ENCODE measurements around the gene COLEC11.

Gene COLEC11

DNA sequence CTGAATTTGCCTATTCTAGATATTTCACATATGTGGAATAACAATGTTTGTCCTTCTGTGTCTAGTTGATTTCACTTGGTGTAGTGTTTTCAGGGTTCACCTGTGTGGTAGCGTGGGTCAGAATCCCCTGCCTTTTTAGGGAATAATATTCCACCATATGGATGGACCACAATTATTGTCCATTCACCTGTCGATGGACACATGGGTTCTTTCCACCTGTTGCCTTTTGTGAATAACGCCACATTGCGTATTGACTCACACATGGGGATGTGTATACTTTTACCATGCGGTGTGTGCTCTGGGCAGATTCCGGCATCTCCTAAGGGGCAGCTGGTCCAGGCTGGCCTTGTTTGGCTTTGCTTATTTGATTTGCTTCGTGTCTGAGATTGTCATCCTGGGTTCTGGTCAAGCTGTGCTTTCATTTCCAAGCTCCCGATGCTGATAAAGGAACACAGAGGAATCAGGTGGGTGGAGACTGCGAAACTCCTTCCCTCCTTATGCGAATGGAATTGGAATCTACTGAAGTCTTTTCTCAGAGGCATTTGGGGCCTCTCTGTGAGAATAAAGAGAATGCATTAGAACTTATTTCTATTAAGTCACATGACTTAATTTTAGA lies 44.2 kb downstream of the COLEC11 start:
- no peak for DNase-seq (ENCODE audit: low read depth)

DNA sequence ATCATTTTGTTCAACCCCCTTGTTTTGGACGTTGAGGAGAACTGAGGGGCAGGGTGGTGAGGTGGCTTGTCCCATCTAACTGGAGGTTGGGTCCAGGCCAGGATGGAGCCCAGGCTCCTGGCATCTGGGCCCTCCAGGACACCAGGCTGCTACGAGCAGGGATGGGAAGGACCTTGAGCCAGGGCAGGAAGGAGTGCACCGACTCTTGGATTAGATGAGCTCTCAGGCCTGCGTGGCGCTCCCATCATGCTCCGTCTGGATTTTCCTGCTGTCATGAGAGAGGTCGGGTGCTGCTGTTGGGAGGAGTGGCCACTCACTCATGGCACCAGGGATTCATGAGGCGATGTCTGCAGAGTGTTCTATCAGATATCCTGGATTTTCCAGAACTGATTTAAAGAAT lies 44.7 kb downstream of the COLEC11 start:
- no peak for DNase-seq (ENCODE audit: low read depth)

DNA sequence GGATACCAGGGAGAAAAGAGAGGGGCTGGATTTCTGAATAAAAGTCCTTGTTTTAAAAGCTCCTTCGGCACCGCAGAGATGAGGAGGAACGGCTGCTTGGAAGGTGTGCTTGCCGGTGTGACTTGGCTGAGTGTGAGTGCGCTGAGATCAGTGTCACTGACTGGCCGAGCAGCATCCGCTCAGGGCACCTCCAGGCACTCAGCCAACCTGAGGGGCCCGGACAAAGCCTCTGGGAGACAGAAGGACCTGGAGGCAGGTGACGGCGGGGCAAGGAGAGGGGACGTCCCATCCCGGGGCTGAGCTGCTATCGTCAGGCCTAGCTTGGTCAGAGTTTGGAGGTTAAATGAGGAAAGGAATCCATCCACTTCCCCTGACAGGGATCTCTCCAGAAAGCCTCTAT lies 46.3 kb downstream of the COLEC11 start:
- no peak for DNase-seq (ENCODE audit: low read depth)

DNA sequence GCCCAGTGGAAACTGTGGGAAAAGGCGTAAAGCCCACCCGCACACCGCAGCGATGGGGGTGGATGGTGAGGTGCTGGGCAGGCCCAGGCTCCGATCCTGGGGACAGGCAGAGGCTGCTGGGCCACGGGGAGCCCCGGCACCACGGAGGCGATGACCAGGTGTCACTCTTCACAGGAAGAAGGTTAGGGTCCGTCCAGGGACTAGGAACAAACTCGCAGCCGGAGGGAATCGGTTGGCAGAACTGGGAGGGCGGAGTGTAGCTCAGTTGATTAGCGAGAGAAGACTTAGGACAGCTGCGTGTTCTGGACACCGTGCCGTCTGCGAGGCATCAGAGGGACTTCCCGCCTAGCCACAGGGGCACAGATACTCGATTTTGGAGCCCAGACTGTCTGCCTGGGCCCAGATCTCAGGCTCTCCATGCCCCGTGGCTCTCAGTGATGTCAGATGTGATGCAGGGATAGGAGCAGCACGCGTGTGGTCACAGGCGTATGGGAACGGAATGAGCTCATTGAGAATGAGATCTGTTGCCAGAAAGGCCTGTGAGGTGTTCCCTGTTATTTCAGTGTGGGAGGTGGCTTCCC lies 47.0 kb downstream of the COLEC11 start:
- no peak for DNase-seq (ENCODE audit: low read depth)

DNA sequence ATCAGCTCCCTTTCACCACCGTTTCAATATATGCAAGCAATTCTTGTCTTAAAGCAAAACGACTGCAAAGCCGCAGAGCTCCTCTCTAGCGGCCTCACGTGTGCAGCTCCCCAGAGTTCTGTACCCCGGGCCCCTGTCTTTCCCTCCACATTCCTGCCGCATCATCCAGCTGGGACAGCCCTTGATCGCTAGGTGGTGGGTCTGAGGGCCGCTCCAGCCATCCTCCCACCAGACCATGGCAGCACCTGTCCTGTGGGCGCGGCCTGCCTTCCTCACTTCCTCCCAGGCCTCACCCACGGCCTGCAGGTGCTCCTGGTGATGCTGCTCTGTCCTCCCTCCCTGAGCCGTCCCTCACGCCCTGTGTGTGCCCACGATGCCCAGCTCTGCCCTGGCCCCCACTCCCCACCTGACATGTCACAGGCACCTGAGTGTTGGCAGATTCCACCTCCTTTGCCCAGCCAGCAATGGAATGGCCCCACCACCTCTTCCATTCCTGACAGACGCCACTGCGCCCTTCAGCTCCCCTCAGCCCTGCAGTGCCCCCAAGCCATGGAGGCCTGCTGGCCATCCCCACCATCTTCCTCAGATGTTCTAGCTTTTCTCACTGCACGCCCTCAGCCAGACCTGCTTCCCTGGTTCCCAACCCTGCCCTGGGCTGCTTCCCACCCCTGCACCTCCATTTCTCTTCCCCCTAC lies 47.8 kb downstream of the COLEC11 start:
- no peak for DNase-seq (ENCODE audit: low read depth)

DNA sequence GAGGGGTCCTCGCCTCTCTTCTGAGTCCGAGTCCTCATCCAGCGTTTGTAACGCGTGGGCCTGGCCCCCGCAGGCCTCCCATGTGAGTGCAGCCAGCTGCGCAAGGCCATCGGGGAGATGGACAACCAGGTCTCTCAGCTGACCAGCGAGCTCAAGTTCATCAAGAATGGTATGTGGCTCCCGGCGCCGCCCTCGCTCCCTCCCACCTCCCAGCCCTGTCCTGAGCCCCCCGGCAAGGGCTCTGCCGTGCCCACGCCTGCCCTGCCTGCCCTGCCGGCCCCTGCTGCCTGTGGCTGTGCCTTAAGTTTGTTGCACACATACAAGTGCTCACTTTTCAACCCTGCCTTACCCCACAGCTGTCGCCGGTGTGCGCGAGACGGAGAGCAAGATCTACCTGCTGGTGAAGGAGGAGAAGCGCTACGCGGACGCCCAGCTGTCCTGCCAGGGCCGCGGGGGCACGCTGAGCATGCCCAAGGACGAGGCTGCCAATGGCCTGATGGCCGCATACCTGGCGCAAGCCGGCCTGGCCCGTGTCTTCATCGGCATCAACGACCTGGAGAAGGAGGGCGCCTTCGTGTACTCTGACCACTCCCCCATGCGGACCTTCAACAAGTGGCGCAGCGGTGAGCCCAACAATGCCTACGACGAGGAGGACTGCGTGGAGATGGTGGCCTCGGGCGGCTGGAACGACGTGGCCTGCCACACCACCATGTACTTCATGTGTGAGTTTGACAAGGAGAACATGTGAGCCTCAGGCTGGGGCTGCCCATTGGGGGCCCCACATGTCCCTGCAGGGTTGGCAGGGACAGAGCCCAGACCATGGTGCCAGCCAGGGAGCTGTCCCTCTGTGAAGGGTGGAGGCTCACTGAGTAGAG lies 48.7 kb downstream of the COLEC11 start:
- DNase-seq (ENCODE audit: low read depth), result no peak

DNA sequence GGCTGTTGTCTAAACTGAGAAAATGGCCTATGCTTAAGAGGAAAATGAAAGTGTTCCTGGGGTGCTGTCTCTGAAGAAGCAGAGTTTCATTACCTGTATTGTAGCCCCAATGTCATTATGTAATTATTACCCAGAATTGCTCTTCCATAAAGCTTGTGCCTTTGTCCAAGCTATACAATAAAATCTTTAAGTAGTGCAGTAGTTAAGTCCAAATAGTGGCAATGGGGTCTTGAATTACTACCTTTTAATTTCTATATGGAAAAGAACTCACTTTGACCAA lies 49.3 kb downstream of the COLEC11 start:
- DNase-seq (ENCODE audit: low read depth), result no peak

DNA sequence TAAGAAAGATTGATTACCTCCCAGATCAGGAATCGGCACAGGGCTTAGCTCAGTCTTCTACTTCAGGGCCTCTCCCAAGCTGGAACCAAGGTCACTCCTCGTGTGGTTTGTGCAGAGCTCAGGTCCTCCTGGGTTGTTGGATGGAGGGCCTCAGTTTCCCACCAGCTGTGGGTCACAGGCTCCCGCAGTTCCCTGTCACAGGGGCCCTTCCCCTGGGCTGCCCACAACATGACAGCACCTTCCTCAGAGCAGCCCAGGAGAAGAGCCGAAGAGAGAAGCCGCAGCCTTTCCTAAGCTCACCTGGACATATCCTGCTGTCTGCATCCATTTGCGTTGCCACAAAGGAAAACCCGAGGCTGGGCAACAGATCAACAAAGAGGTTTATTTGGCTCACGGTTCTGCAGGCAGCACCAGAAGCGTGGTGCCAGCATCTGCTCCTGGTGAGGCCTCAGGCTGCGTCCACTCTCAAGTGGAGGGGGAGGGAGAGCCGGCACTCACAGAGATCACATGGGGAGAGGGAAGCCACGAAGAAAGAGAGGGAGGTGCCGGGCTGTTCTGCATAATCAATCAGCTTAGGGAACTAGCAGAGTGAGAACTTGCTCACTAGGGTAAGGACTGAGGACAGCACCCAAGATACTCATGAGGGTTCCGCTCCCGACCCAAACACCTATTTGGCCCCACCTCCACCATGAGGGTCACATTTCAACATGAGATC lies 50.1 kb downstream of the COLEC11 start:
- DNase-seq (ENCODE audit: low read depth), result no peak

DNA sequence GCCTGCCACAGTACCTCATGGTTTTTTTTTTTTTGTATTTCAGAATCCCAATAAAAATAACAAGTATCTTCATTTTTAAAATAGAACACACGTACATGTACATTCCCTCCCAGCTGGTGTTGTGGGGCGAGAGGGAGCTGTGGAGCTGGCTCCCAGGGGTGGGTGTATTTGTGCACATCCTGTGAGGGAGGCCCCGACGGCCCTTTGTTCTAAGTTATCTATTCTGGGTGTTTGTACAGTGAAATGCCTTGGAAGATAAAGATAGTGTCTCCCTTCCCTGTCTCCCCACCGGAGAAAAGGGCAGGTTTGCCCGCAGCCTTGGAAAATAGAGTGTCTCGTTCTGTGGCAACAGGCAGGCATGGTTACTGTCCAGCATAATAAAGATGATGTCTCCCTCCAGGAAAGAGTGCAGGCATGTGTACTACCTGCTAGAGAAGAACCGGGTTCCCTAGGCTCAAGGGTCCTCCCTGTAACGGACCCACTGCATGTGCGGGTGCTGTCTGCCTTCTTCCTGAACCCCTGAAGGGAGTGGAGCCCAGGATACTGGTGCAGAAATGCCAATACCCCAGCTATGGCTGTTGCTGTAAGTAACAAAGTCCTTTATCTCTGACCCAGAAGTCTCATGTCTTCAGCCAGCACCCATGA lies 51.0 kb downstream of the COLEC11 start:
- no peak for DNase-seq (ENCODE audit: low read depth)

DNA sequence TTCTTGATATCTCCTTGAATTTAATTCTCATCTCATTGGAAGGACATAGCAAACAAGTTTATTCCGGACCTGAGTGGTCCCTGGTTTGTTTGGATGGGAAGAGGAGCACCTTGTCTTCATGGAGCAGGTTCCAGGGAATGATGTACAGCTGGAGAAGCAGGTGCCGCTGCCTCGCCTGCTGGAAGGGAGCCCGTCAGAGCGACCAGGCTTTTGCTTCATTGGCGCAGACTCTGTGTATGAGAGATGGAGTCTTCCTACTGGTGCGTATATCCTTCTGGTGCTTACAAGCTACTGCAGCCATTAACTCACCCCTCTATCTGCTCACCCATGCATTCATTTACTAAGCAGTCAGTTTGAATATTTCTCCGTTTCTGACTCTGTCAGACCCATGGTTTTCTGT lies 51.5 kb downstream of the COLEC11 start:
- DNase-seq (ENCODE audit: low read depth), result no peak

DNA sequence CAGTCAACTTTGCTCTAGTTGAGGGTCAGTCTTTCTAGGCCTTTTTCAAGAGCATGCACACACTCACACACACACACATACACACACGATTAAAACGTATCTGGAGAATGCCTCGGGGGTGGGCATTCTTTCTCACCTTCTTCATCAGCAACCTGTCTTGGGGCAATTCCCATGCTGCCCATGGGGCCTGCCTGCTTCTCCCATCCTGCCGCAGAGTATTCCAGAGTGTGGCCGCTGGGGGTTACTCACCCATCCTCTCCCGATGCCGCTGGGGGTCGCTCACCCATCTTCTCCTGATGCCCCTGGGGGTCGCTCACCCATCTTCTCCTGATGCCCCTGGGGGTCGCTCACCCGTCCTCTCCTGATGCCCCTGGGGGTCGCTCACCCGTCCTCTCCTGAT lies 52.3 kb downstream of the COLEC11 start:
- DNase-seq (ENCODE audit: low read depth), result no peak

DNA sequence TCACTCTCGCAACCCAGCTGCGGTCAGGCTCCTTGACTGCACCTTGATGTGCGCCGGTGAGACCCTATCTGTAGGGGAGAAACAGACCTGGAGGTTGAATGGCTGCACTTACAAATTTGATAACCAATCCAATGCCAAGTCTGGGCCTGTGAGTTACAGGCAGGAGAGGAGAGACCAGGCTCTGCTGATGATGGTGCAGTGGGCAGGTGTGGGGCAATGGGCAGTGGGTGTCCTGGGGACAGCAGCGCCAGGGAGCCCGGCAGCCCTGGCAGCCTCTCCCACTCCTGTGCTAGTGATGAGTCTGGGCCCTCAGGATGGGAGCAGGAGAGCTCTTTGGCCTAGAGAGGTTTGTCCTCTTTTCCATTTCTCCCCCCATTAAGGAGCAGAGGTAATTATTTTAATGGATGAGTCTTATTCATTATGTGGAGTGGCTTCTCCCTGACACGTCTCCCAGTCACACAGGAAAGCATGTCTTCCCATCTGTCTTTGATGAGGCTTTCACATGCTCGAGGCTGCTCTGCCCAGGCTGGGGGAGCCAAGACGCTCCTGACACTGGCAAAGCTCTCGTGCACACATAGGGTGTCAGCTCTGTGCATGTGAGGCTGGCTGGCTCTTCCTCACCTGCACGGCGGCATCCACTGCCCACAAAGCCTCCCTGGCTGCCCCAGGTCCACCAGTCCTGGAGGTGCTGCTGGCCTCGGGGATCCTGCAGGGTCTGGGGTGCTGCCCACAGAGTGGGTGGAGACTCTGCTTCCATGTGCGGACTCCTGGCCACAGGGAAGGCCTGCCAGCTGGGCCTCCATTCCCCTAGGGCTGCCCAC lies 53.1 kb downstream of the COLEC11 start:
- DNase-seq (ENCODE audit: low read depth), result no peak

DNA sequence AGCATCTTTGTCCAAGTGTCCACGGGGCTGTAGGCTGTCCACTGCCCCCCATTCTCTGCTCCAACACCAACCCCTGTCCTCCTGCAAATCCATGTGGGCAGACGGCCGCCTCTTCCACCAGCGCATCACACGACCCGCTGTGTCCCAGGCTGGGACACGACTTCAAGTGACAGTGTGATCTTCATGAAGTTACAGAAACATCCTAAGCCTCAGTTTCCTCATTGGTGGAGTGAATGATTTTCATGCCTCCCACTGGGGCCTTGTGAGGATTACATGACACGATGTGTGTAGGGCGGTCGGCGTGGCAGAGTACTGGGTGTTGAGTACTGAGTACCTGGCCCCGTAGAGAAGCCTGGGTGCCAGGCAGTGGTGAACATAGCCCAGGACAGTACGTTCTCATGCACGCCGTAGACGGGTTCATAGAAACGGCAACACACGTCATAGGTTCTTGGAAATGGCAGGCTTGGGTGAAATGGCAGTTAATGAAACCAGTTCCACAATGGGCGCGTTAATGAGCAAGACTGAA lies 53.8 kb downstream of the COLEC11 start:
- no peak for DNase-seq (ENCODE audit: low read depth)

DNA sequence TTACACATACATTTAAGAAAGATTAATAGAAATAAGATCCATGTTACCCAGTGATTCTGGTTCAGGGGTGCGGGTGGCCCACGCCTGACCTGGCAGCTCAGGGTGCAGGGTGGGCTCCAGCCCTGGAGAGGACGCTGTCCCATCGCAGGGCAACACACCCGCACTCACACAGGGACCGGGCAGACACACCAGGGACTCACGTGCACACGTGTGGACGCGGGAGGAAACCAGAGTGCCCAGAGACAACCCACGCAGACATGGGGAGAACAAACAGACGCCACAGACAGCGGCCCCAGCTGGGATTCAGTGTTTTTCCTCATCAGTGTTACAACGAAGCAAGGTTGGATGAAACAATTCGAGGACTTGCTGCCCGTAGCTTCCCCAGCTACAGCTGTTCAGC lies 54.7 kb downstream of the COLEC11 start:
- no peak for DNase-seq (ENCODE audit: low read depth)

DNA sequence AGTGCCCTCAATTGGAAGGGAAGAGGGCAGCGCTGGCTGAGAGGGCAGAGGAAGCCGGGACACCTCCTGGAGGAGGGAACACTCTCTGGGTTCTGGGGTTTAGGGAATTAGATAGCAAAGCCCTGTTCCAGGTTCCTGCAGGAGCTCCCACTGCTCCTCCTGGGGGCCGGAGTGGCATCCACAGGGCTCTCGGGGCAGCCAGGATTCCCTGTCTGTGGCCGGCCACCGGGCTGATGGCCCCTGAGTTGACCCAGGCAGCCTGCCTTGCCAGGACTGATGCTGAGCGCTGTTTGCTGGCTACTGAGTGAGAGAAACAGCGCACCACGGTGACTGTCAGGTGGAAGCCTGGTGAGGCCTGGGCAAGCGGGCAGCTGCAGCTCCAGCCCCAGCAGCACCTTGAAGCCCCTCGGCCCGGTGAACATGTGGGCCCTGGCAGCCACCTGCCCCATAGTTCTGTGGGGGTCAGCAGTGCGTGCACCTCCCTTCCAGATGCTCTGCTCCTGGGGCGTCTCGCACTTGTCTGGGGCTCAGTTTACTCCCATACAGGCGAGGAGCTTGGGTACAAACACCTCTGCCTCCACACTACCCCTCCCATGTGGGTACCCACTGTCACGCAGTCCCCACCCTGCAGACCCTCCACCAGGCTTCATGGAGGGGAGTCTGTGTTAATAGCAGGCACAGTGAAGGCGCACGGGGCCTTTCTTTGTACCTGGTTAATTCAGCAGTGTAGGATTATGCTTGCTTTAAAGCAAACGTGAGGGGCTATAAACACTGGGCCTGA lies 55.4 kb downstream of the COLEC11 start:
- DNase-seq (ENCODE audit: low read depth), result no peak

DNA sequence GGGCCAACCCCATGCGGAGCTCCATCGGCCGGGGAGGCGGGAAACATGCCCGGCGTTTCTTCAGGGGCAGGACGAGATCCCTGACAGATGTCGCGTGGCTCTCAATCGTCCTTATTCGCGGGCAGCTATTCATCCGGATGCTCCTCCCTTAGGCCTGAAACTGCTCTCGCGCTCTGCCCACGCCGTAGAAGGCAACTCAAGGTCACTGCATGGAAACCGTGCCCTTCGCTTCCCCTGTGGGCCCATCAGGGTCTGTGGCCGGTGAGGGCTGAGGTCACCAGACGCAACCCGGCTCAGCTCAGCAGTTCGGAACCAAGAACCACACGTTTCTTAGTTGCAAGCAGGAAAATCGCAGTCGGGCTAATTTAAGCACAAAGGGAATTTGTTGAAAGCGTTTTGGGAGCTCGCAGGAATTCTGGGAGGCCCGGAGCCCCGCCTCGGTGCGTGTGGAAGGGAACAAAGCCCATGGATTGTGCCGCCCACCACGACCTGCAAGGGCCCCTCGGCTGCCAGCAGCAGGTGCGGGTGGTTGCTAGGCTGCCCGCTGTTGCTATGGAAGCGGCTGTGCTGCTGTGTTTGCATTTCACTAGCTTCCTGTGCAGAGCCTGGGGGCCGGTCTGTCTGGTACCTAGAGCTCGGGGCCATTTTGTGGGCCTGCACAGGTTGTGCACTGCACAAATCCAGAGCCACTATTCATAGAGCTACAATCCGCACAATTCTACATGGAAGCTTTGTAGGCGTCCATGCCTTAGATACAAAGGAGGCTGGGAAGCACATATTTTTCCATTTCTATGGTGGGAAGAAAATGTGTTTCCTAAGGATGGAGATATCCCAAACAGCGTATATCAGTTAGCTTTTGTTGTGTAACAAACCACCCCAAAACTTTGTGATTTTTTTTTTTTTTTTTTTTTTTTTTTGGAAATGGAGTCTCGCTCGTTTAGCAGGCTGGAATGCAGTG lies 57.1 kb downstream of the COLEC11 start:
- peak; percentile 21 for DNase-seq (ENCODE audit: low read depth)

DNA sequence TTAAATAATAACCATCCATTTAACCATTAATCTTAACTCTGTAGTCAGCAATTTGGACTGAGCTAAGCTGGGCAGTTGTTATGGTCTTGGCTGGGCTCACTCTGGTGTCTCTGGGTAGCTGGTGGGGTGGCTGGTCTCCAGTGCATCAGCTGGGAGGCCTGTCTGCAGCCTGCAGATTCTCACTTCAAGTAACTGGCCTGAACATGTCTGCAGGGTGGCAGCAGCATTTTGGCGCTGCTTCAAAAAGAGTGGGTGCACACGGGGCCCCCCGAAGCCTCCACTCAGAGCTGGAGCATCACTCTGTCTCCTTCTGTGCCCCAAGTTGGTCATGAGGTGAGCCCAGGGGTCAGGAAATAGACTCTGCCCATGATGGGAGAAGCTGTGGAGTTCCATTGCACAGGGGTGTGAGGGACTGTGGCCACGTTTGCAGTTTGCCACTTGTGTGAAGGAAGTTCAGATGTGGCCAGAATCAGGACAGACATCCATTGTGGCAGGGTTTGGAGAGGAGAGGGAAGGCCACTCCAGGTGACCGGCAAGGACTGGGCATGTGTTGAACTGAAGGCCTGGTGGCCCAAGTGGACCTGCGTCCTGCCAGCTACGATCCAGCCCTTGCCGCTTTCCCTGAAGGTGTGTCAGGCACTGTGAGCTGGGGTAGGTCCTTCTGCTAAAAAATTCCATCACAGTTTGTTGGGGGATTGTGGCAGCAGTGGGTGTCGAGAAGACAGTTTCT lies 58.1 kb downstream of the COLEC11 start:
- no peak for DNase-seq (ENCODE audit: low read depth)

DNA sequence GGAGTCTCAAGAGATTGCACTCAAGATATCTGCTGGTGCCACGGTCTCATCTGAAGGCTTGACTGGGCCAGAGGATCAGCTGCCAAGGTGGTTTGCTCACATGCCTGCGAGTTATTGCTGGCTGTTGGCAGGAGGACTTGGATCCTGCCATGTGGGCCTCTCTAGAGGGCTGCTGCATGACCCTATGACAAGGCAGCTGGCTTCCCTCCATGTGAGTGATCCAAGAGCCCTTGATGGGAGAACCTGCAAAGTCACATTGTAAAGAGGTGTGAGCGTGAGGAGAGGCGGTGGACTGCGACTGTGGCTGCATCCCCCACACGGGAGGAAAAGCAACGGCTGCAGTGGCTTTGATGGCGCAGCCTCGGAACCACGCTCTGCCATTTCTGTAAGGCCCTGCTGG lies 59.1 kb downstream of the COLEC11 start:
- DNase-seq (ENCODE audit: low read depth), result no peak
